ENCODE measurements around the gene UGT1A7. TPM values are rescaled to one million over a fixed set of nuclear protein-coding genes. Genes with fewer than 3 reads are reported as not detected.

Gene UGT1A7
- total RNA-seq: not detected in 2 replicates

DNA sequence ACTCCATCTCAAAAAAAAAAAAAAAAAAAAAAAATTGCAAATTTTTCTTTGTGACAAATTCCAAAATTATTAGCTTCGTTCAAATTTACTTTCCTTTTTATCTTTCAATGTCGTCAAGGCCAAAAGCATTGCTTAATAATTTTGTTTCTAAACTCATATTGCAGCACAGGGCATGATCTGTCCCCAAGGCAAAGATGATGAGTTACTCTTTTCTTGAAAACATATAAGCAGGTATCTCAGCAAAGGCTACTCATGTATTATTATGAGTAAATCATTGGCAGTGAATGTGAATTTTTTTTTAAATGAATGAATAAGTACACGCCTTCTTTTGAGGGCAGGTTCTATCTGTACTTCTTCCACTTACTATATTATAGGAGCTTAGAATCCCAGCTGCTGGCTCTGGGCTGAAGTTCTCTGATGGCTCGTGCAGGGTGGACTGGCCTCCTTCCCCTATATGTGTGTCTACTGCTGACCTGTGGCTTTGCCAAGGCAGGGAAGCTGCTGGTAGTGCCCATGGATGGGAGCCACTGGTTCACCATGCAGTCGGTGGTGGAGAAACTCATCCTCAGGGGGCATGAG, at the start of gene UGT1A7:
Gene UGT1A7 (plus strand): TSS at position 381 of the 579 bp plus-strand sequence. CDS start 37 bp downstream, at position 418.

DNA sequence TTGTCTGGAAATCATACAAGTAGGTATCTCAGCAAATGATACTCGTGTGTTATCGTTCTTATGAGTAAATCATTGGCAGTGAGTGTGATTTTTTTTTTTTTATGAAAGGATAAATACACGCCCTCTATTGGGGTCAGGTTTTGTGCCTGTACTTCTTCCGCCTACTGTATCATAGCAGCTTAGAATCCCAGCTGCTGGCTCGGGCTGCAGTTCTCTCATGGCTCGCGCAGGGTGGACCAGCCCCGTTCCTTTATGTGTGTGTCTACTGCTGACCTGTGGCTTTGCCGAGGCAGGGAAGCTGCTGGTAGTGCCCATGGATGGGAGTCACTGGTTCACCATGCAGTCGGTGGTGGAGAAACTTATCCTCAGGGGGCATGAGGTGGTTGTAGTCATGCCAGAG, 45.4 kb upstream of the UGT1A7 start, which contains the start of gene UGT1A10:
Gene UGT1A10 (plus strand): TSS at position 143 of the 400 bp plus-strand sequence. CDS start 75 bp downstream, at position 218.

DNA sequence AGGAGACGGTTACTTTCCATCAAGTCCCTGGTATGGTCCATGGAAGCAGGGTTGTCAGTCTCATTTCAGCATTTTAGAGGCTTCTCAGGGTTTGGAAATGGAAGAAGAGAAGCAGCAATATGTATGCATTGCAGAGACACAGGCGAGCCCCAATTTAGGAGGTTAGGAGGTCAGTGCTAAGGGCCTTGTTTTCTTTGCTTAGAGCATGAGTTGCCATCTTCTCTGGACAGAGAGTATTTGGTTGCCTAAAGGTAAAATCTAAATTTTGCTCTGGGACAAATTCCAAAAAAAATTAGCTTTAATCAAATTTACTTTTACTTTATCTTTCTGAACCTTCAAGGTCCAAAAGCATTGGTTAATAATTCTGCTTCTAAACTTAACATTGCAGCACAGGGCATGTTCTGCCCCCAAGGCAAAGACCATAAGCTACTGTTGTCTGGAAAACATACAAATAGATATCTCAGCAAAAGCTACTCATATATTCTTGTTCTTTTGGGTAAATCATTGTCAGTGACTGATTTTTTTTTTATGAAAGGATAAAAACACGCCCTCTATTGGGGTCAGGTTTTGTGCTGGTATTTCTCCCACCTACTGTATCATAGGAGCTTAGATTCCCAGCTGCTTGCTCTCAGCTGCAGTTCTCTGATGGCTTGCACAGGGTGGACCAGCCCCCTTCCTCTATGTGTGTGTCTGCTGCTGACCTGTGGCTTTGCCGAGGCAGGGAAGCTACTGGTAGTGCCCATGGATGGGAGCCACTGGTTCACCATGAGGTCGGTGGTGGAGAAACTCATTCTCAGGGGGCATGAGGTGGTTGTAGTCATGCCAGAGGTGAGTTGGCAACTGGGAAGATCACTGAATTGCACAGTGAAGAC, 10.2 kb upstream of the UGT1A7 start, which contains the start of gene UGT1A9:
Gene UGT1A9 (plus strand): TSS at position 609 of the 872 bp plus-strand sequence. CDS start 37 bp downstream, at position 646.

DNA sequence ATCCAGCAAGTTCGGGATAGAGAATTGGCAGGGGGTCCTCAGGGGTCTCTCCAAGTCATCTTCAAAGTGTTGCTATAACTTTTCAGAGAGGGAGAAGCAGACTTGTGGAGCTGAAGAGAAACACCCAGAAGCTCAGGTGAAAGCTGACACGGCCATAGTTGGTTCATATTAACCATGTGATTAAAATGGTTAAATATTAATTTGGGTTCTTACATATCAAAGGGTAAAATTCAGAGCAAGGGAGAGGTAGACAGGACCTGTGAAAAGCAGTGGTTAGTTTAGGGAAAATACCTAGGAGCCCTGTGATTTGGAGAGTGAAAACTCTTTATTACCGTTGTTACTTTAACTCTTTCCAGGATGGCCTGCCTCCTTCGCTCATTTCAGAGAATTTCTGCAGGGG, 10.9 kb downstream of the UGT1A7 start, which contains the start of gene UGT1A6:
Gene UGT1A6 (plus strand): TSS at position 243 of the 400 bp plus-strand sequence. CDS start 115 bp downstream, at position 358.

DNA sequence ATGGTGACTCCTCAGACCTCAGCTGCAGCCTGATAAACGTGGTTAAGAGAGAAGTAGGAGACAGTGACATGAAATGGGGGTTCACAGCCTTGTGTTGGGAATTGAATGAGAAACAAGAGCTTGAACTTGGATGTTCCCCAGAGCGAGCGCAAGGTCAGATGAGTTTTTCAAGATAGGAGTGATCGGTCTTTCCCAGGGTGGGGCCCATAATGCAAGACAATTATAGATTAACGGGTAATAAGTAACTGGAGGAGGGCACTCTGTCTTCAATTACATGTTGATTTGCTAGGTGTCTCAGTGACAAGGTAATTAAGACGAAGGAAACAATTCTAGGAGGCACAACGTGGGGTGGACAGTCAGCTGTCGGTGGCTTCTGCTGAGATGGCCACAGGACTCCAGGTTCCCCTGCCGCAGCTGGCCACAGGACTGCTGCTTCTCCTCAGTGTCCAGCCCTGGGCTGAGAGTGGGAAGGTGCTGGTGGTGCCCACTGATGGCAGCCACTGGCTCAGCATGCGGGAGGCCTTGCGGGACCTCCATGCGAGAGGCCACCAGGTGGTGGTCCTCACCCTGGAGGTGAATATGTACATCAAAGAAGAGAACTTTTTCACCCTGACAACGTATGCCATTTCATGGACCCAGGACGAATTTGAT, 31.0 kb downstream of the UGT1A7 start, which contains the start of gene UGT1A5:
Gene UGT1A5 (plus strand): TSS at position 297 of the 651 bp plus-strand sequence. CDS start 85 bp downstream, at position 382.

DNA sequence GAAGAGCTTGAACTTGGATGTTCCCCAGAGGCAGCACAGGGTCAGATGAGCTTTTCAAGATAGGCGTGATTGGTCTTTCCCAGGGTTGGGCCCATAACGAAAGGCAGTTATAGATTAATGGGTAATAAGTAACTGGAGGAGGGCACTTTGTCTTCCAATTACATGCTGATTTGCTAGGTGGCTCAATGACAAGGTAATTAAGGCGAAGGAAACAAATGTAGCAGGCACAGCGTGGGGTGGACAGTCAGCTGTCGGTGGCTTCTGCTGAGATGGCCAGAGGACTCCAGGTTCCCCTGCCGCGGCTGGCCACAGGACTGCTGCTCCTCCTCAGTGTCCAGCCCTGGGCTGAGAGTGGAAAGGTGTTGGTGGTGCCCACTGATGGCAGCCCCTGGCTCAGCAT, 36.9 kb downstream of the UGT1A7 start, which contains the start of gene UGT1A4:
Gene UGT1A4 (plus strand): TSS at position 185 of the 400 bp plus-strand sequence. CDS start 85 bp downstream, at position 270.

DNA sequence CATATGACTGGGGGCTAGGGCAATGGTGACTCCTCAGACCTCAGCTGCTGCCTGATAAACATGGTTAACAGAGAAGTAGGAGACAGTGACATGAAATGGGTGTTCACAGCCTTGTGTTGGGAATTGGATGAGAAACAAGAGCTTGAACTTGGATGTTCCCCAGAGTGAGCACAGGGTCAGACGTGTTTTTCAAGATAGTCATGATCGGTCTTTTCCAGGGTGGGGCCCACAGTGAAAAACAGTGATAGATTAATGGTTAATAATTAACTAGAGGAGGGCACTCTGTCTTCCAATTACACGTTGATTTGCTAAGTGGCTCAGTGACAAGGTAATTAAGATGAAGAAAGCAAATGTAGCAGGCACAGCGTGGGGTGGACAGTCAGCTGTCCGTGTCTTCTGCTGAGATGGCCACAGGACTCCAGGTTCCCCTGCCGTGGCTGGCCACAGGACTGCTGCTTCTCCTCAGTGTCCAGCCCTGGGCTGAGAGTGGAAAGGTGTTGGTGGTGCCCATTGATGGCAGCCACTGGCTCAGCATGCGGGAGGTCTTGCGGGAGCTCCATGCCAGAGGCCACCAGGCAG, 47.1 kb downstream of the UGT1A7 start, which contains the start of gene UGT1A3:
Gene UGT1A3 (plus strand): TSS at position 320 of the 579 bp plus-strand sequence. CDS start 85 bp downstream, at position 405.

DNA sequence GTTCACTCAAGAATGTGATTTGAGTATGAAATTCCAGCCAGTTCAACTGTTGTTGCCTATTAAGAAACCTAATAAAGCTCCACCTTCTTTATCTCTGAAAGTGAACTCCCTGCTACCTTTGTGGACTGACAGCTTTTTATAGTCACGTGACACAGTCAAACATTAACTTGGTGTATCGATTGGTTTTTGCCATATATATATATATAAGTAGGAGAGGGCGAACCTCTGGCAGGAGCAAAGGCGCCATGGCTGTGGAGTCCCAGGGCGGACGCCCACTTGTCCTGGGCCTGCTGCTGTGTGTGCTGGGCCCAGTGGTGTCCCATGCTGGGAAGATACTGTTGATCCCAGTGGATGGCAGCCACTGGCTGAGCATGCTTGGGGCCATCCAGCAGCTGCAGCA, 78.3 kb downstream of the UGT1A7 start, which contains the start of gene UGT1A1:
Gene UGT1A1 (plus strand): TSS at position 228 of the 400 bp plus-strand sequence. CDS start 18 bp downstream, at position 246.

DNA sequence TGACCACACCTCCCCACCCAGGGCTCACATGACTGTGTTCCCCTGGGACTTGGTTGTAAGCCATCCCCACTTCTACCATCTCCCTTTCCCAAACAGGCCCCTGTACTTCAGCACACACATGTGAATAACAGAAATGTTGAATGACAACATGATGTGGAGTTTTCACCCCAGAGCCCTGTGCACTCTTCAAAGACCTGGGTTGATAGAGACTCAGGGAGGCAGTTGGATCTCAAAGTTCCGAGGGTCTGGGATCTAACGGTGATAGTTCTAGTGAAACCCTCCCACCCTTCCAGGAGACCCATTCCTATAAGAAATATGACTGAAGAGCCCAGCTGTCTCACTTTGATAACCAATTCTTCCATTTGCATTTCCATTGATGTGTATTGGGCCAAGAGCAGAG, 96.3 kb downstream of the UGT1A7 start, which contains the start of gene MROH2A:
Gene MROH2A (plus strand): TSS at position 301 of the 400 bp plus-strand sequence. CDS start 1,029 bp downstream, outside the sequence.

Other genes with a start within 250 kb of the UGT1A7 start
- gene USP40, start 115.1 kb upstream of the UGT1A7 start, total RNA-seq: 14.2 and 35.7 TPM in 2 replicates
- gene UGT1A8, start 64.3 kb upstream of the UGT1A7 start, total RNA-seq: not detected in 2 replicates
- 0.06 TPM in 1 of 2 replicates, not detected in the other for gene UGT1A10, start 45.5 kb upstream of the UGT1A7 start, total RNA-seq
- not detected in 2 replicates for gene UGT1A9, start 10.0 kb upstream of the UGT1A7 start, total RNA-seq
- gene UGT1A6, start 11.0 kb downstream of the UGT1A7 start, total RNA-seq: not detected in 2 replicates
- not detected in 2 replicates for gene UGT1A5, start 31.0 kb downstream of the UGT1A7 start, total RNA-seq
- not detected in 2 replicates for gene UGT1A4, start 36.8 kb downstream of the UGT1A7 start, total RNA-seq
- not detected in 2 replicates for gene UGT1A3, start 47.1 kb downstream of the UGT1A7 start, total RNA-seq
- not detected in 2 replicates for gene UGT1A1, start 78.4 kb downstream of the UGT1A7 start, total RNA-seq
- not detected in 2 replicates for gene MROH2A, start 96.4 kb downstream of the UGT1A7 start, total RNA-seq
- 11.0 and 17.2 TPM in 2 replicates for gene HJURP, start 172.6 kb downstream of the UGT1A7 start, total RNA-seq
- not detected in 2 replicates for gene TRPM8, start 235.5 kb downstream of the UGT1A7 start, total RNA-seq